HEK293 (cell line): Measurements from ENCODE around the gene LY6G6F.

Experiments
- YY1 ChIP-seq: fragments of 450-650 bp; formaldehyde crosslinking; IDR thresholded peaks from 2 replicates; pipeline ENCODE4 v1.5.1; 2018; ENCODE audit warnings: missing biosample characterization, missing genetic modification characterization
- YY2 ChIP-seq: fragments of 450-650 bp; formaldehyde crosslinking; IDR thresholded peaks from 2 replicates; pipeline ENCODE4 v1.5.1; 2016; ENCODE audit warnings: missing biosample characterization, missing genetic modification characterization
- ZNF433 ChIP-seq: fragments of 450-650 bp; formaldehyde crosslinking; IDR thresholded peaks from 2 replicates; pipeline ENCODE4 v1.5.1; 2016; ENCODE audit warnings: missing biosample characterization, missing genetic modification characterization, low read depth
- ZNF558 ChIP-seq: fragments of 450-650 bp; formaldehyde crosslinking; IDR thresholded peaks from 2 replicates; pipeline ENCODE4 v1.5.1; 2016; ENCODE audit warnings: missing biosample characterization, missing genetic modification characterization
- ZNF660 ChIP-seq: fragments of 450-650 bp; IDR thresholded peaks from 2 replicates; pipeline ENCODE4 v1.5.1; 2018; ENCODE audit warnings: missing biosample characterization, mild to moderate bottlenecking, missing genetic modification characterization
- ZNF792 ChIP-seq: fragments of 450-650 bp; formaldehyde crosslinking; IDR thresholded peaks from 2 replicates; pipeline ENCODE4 v1.5.1; 2016; ENCODE audit warnings: missing biosample characterization, missing genetic modification characterization
- TF ChIP-seq, protein P1 (sequence below): fragments of 450-650 bp; formaldehyde crosslinking; IDR thresholded peaks from 2 replicates; pipeline ENCODE4 v1.5.1; 2016; ENCODE audit warnings: missing biosample characterization, missing genetic modification characterization
- TF ChIP-seq, protein P2 (sequence below): fragments of 450-650 bp; formaldehyde crosslinking; IDR thresholded peaks from 2 replicates; pipeline ENCODE4 v1.5.1; 2016; ENCODE audit warnings: missing biosample characterization, missing genetic modification characterization
- TF ChIP-seq, protein P3 (sequence below): fragments of 450-650 bp; formaldehyde crosslinking; IDR thresholded peaks from 2 replicates; pipeline ENCODE4 v1.5.1; 2017; ENCODE audit warnings: missing biosample characterization, mild to moderate bottlenecking, missing genetic modification characterization, moderate library complexity
- TF ChIP-seq, protein P4 (sequence below): IDR thresholded peaks from 2 replicates; pipeline ENCODE4 v1.6.1; 2011; ENCODE audit warnings: mild to moderate bottlenecking, low read depth, low read length, borderline replicate concordance

DNA sequence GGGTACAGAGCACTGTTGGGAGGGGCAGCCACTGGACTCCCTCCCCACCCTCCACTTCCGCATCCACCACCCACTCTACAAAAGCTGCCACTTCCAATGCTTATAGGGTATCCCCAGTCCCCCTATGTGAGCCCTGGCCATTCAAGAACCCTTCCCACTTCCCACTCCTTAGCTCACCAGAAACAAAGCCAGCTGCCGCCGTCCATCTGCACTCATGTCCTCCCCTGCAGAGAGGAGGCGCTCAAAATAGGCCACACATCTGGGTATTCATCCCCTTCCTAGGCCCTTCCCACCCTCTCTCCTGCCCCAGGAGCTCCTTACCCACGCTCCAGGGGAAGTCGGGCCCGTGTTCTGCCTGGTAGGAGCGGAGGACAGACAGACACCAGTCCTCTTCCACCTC lies 19.3 kb upstream of the LY6G6F start:
- TF ChIP-seq, protein P1, sequence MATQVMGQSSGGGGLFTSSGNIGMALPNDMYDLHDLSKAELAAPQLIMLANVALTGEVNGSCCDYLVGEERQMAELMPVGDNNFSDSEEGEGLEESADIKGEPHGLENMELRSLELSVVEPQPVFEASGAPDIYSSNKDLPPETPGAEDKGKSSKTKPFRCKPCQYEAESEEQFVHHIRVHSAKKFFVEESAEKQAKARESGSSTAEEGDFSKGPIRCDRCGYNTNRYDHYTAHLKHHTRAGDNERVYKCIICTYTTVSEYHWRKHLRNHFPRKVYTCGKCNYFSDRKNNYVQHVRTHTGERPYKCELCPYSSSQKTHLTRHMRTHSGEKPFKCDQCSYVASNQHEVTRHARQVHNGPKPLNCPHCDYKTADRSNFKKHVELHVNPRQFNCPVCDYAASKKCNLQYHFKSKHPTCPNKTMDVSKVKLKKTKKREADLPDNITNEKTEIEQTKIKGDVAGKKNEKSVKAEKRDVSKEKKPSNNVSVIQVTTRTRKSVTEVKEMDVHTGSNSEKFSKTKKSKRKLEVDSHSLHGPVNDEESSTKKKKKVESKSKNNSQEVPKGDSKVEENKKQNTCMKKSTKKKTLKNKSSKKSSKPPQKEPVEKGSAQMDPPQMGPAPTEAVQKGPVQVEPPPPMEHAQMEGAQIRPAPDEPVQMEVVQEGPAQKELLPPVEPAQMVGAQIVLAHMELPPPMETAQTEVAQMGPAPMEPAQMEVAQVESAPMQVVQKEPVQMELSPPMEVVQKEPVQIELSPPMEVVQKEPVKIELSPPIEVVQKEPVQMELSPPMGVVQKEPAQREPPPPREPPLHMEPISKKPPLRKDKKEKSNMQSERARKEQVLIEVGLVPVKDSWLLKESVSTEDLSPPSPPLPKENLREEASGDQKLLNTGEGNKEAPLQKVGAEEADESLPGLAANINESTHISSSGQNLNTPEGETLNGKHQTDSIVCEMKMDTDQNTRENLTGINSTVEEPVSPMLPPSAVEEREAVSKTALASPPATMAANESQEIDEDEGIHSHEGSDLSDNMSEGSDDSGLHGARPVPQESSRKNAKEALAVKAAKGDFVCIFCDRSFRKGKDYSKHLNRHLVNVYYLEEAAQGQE (tag by site-specific recombination) = no peak
- TF ChIP-seq YY1 (tag by site-specific recombination) = no peak
- TF ChIP-seq ZNF660 = no peak
- TF ChIP-seq YY2 = no peak
- TF ChIP-seq ZNF792 (tag by site-specific recombination) = no peak
- TF ChIP-seq, protein P2, sequence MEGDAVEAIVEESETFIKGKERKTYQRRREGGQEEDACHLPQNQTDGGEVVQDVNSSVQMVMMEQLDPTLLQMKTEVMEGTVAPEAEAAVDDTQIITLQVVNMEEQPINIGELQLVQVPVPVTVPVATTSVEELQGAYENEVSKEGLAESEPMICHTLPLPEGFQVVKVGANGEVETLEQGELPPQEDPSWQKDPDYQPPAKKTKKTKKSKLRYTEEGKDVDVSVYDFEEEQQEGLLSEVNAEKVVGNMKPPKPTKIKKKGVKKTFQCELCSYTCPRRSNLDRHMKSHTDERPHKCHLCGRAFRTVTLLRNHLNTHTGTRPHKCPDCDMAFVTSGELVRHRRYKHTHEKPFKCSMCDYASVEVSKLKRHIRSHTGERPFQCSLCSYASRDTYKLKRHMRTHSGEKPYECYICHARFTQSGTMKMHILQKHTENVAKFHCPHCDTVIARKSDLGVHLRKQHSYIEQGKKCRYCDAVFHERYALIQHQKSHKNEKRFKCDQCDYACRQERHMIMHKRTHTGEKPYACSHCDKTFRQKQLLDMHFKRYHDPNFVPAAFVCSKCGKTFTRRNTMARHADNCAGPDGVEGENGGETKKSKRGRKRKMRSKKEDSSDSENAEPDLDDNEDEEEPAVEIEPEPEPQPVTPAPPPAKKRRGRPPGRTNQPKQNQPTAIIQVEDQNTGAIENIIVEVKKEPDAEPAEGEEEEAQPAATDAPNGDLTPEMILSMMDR (tag by site-specific recombination) = no peak
- no peak for TF ChIP-seq ZNF433 (tag by site-specific recombination)
- TF ChIP-seq ZNF558 = no peak
- TF ChIP-seq, protein P3, sequence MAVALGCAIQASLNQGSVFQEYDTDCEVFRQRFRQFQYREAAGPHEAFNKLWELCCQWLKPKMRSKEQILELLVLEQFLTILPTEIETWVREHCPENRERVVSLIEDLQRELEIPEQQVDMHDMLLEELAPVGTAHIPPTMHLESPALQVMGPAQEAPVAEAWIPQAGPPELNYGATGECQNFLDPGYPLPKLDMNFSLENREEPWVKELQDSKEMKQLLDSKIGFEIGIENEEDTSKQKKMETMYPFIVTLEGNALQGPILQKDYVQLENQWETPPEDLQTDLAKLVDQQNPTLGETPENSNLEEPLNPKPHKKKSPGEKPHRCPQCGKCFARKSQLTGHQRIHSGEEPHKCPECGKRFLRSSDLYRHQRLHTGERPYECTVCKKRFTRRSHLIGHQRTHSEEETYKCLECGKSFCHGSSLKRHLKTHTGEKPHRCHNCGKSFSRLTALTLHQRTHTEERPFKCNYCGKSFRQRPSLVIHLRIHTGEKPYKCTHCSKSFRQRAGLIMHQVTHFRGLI (tag by site-specific recombination) = no peak
- TF ChIP-seq, protein P4, sequence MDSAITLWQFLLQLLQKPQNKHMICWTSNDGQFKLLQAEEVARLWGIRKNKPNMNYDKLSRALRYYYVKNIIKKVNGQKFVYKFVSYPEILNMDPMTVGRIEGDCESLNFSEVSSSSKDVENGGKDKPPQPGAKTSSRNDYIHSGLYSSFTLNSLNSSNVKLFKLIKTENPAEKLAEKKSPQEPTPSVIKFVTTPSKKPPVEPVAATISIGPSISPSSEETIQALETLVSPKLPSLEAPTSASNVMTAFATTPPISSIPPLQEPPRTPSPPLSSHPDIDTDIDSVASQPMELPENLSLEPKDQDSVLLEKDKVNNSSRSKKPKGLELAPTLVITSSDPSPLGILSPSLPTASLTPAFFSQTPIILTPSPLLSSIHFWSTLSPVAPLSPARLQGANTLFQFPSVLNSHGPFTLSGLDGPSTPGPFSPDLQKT = no peak
